ENCODE data around the gene MT1HL1.

The MT1HL1 gene

GRCh38 chr1:237031480-237031879 lies 27.2 kb upstream of the MT1HL1 start:
- H3K4me3 ChIP-seq: peak overlapping the region; percentile 38 to 47
- intact Hi-C loops (cut with DNase I; ENCODE audit: low total_unique reads): no loop called here

GRCh38 chr1:237029850-237030535 lies 25.8 kb upstream of the MT1HL1 start:
- Histone ChIP-seq H3K4me3 (no peak overlapping the region), H3K9me3 (no peaks in the 10 kb centered on the region), H3K27ac (peak overlapping the region; percentile 83 to 88), H3K36me3 (no peaks in the 10 kb centered on the region), H3K4me1 (peaks cover 0 to 81% (median 28%) of the 10 kb centered on the region in 4 donors), H3K27me3 (no peaks in the 10 kb centered on the region)
- intact Hi-C loops (cut with DNase I; ENCODE audit: low total_unique reads): no loop called here
- DNase-seq: no peak
- TF ChIP-seq CTCF (IDR thresholded peaks at IDR 0.05): no peak

More at GRCh38 chr1:237031480-237031879, 27.2 kb upstream of the MT1HL1 start:
- H3K36me3 ChIP-seq: no peaks in the 10 kb centered on the region
- H3K4me1 ChIP-seq: peaks cover 0 to 78% (median 28%) of the 10 kb centered on the region in 4 donors
- no peaks in the 10 kb centered on the region for H3K27me3 ChIP-seq
- TF ChIP-seq CTCF (IDR thresholded peaks at IDR 0.05): no peak
- peak; percentile 30 to 76 for DNase-seq
- H3K27ac ChIP-seq: peak overlapping the region; percentile 83 to 88
- no peaks in the 10 kb centered on the region for H3K9me3 ChIP-seq

- H3K4me3 ChIP-seq: no peak overlapping the region
- no peak for TF ChIP-seq CTCF (IDR thresholded peaks at IDR 0.05)
- no peak for DNase-seq
- intact Hi-C loops (cut with DNase I; ENCODE audit: low total_unique reads): no loop called here
- peak overlapping the region; percentile 83 to 88 for H3K27ac ChIP-seq
- peaks cover 0 to 78% (median 28%) of the 10 kb centered on the region in 4 donors for H3K4me1 ChIP-seq
- no peaks in the 10 kb centered on the region for H3K27me3 ChIP-seq
- no peaks in the 10 kb centered on the region for H3K9me3 ChIP-seq
- no peaks in the 10 kb centered on the region for H3K36me3 ChIP-seq
These were observed 25.0 kb upstream of the MT1HL1 start for GRCh38 chr1:237029240-237029639.

DNA sequence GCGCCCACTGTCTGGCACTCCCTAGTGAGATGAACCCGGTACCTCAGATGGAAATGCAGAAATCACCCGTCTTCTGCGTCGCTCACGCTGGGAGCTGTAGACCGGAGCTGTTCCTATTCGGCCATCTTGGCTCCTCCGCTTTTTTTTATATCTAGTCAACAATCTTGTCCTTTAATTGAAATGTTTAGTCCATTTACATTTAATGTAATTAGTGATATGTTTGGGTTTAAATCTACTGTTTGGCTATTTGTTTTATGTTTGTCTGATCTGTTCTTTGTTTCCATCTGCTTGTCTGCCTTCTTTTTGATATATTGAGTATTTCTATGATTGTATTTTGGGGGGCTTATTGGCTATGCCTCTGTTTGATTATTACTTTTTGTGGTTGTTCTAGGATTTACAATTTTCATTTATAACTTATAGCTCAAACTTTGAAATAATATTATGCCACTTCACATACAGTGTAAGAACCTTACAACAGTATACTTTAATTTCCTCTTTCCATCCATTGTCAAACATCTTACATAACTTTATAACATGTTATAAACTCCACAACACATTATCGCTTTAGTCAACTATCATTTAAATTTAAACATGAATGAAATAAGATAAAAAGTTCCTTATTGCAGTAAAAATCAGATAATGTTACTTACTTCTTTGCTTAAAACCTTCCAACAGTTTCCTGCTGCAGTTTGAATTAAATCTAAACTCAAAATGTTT lies 21.3 kb upstream of the MT1HL1 start:
- no peaks in the 10 kb centered on the region for H3K9me3 ChIP-seq
- H3K27me3 ChIP-seq: no peaks in the 10 kb centered on the region
- H3K4me3 ChIP-seq: no peak overlapping the region
- DNase-seq: no peak
- peaks cover 0 to 42% (median 10%) of the 10 kb centered on the region in 4 donors for H3K4me1 ChIP-seq
- no peaks in the 10 kb centered on the region for H3K36me3 ChIP-seq
- H3K27ac ChIP-seq: no peak overlapping the region
- TF ChIP-seq CTCF (IDR thresholded peaks at IDR 0.05): no peak
- intact Hi-C loops (cut with DNase I; ENCODE audit: low total_unique reads): no loop called here

GRCh38 chr1:237018896-237019295 lies 14.7 kb upstream of the MT1HL1 start:
- Histone ChIP-seq H3K27ac (no peak overlapping the region), H3K4me1 (peaks cover 0 to 19% (median 2%) of the 10 kb centered on the region in 4 donors), H3K27me3 (no peaks in the 10 kb centered on the region), H3K4me3 (no peak overlapping the region), H3K36me3 (no peaks in the 10 kb centered on the region), H3K9me3 (no peaks in the 10 kb centered on the region)
- intact Hi-C loops (cut with DNase I; ENCODE audit: low total_unique reads): no loop called here
- TF ChIP-seq CTCF (IDR thresholded peaks at IDR 0.05): no peak
- no peak for DNase-seq
